HepG2 (cell line): ENCODE data around the gene ABHD4. TPM values are rescaled to one million over a fixed set of nuclear protein-coding genes. Genes with fewer than 3 reads are reported as not detected.

ENCODE experiments used
- ELF3 ChIP-seq: IDR thresholded peaks from 2 replicates; pipeline ENCODE4 v1.6.1; 2016; ENCODE audit warnings: missing genetic modification reagents, missing compliant biosample characterization
- FIP1L1 ChIP-seq: fragments of 200-400 bp; formaldehyde crosslinking; IDR thresholded peaks from 2 replicates; pipeline ENCODE4 v1.6.1; 2018; ENCODE audit warnings: low read depth, mild to moderate bottlenecking, low read length, moderate library complexity, borderline replicate concordance; ENCODE audit not compliant: insufficient read depth
- IKZF1 ChIP-seq: fragments of 450-650 bp; IDR thresholded peaks from 2 replicates; pipeline ENCODE4 v1.7.1; 2016
- IRF2 ChIP-seq: IDR thresholded peaks from 2 replicates; pipeline ENCODE4 v1.6.1; 2018; ENCODE audit warnings: missing genetic modification reagents, missing compliant biosample characterization
- RORA ChIP-seq: sonication (generic); formaldehyde crosslinking; IDR thresholded peaks from 2 replicates; pipeline ENCODE4 v1.5.0; 2020; ENCODE audit warnings: mild to moderate bottlenecking, missing genetic modification reagents, moderate library complexity
- ZNF253 ChIP-seq: sonication (generic); formaldehyde crosslinking; IDR thresholded peaks from 2 replicates; pipeline ENCODE4 v1.8.0; 2022; ENCODE audit warnings: mild to moderate bottlenecking, missing genetic modification reagents, borderline replicate concordance
- ZNF333 ChIP-seq: sonication (generic); formaldehyde crosslinking; IDR thresholded peaks from 2 replicates; pipeline ENCODE4 v1.4.0; 2020; ENCODE audit warnings: mild to moderate bottlenecking, missing genetic modification reagents, borderline replicate concordance
- ZNF550 ChIP-seq: sonication (generic); formaldehyde crosslinking; IDR thresholded peaks from 2 replicates; pipeline ENCODE4 v1.4.0; 2020; ENCODE audit warnings: mild to moderate bottlenecking, missing genetic modification reagents, borderline replicate concordance
- ZNF607 ChIP-seq: sonication (generic); formaldehyde crosslinking; IDR thresholded peaks from 2 replicates; pipeline ENCODE4 v1.5.1; 2020; ENCODE audit warnings: missing genetic modification reagents, mild to moderate bottlenecking, borderline replicate concordance
- ZNF7 ChIP-seq: IDR thresholded peaks from 2 replicates; pipeline ENCODE4 v1.6.1; 2016; ENCODE audit warnings: missing biosample characterization, missing genetic modification reagents
- ZNF781 ChIP-seq: sonication (generic); formaldehyde crosslinking; IDR thresholded peaks from 2 replicates; pipeline ENCODE4 v1.5.1; 2020; ENCODE audit warnings: borderline replicate concordance, mild to moderate bottlenecking, missing genetic modification reagents; ENCODE audit errors: not compliant biosample characterization
- ZSCAN20 ChIP-seq: sonication (generic); formaldehyde crosslinking; IDR thresholded peaks from 2 replicates; pipeline ENCODE4 v1.4.0; 2020; ENCODE audit warnings: missing genetic modification reagents, mild to moderate bottlenecking, borderline replicate concordance
- polyA plus RNA-seq, 8 experiments: library from polyadenylated mRNA; depleted of rRNA in 3 of 8; stranded (reverse) in 7 of 8; unstranded in 1 of 8; fragments of >200 nt; fragmentation: Illumina TruSeq in 4 of 8; extraction: Trizol in 4 of 8; gene quantifications; 2 replicates each; pipeline versions ENCODE4 v1.2.1 to v1.2.3, GENCODE V29; 2011 to 2016; ENCODE audit warnings: low read depth in 4 of 8, missing spikeins in 1 of 8, mixed read lengths in 1 of 8; ENCODE audit not compliant: insufficient read depth in 1 of 8
- total RNA-seq, 5 experiments: library from RNA; depleted of rRNA; stranded (reverse); fragments of >200 nt; fragmentation: Illumina TruSeq; extraction: Trizol; gene quantifications; 2 replicates each; pipeline ENCODE4 v1.2.3, GENCODE V29; 2016; ENCODE audit warnings: low read depth in 1 of 5
- TF ChIP-seq, protein P1 (sequence below): sonication (generic); formaldehyde crosslinking; IDR thresholded peaks from 2 replicates; pipeline ENCODE4 v1.5.1; 2020; ENCODE audit warnings: mild to moderate bottlenecking, missing genetic modification reagents, borderline replicate concordance
- TF ChIP-seq, protein P2 (sequence below): sonication (generic); formaldehyde crosslinking; IDR thresholded peaks from 2 replicates; pipeline ENCODE4 v1.8.1; 2023; ENCODE audit warnings: mild to moderate bottlenecking, missing genetic modification reagents
- TF ChIP-seq, protein P3 (sequence below), 2 experiments: sonication (generic) in 1 of 2; formaldehyde crosslinking in 1 of 2; IDR thresholded peaks; 2 replicates each; pipeline versions ENCODE4 v1.4.0 to v1.6.1; 2018 to 2020; ENCODE audit warnings: missing genetic modification reagents in 2 of 2, borderline replicate concordance in 1 of 2, low read depth in 1 of 2, mild to moderate bottlenecking in 1 of 2, missing biosample characterization in 1 of 2
- TF ChIP-seq, protein P4 (sequence below): sonication (generic); formaldehyde crosslinking; IDR thresholded peaks from 2 replicates; pipeline ENCODE4 v1.4.0; 2020; ENCODE audit warnings: mild to moderate bottlenecking, missing genetic modification reagents

The ABHD4 gene
- total and polyA plus RNA-seq, 2 of the 13 experiments (the other 11 are each of a cell fraction or from before 2014, with no cell fraction given), result 16.1 to 47.5 TPM

DNA sequence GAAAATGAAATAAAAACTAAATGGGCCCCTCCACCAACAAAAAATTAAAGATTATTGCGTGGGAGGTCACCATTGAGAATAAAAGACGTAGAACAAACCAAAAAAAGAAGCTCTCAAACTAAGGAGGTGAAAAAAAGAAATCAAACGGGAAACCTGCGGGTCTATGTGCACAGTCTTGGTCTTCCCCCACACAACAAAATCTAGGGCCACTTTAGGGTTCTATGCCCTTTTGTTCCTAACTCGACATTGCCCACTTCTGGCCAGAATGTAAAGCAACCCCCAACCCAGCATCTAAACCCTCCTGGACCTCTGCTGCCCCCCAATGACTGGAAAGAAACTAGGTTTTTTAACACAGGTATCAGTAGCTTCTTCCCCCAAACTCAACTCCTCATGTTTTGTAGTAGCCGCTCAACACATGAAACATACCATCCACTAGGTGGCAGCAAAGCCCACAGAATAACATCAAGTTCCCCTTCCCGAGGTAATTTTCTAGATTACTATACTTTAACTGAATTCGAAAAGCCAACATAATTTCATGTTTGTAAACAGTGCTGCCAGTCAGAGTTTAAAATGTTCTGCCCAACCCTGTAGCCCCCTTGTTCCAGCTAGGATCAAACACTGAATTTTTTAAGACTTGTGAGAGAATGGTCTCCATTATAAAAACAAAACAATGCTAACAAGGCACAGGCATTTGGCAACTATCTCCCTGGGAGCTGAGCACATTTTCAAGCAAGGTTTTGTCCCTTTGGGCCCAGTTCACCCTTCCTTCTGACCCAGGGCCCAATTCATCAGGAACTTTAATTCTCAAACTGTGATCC lies 27.8 kb upstream of the ABHD4 start (continued):
- TF ChIP-seq ELF3 (CRISPR knock-in tag) (peak; percentile 24; the same call in 1 of the 2 replicates), ZNF333 (CRISPR knock-in tag) (0 out of 2 replicates have a peak, but pooled peaks have one; percentile 53), RORA (CRISPR knock-in tag) (peak; percentile 72; the same call in 1 of the 2 replicates), ZNF781 (CRISPR knock-in tag) (peak; percentile 56), ZNF550 (CRISPR knock-in tag) (no peak), ZNF253 (no peak), ZSCAN20 (CRISPR knock-in tag) (0 out of 2 replicates have a peak, but pooled peaks have one; percentile 77), FIP1L1 (no peak), ZNF607 (CRISPR knock-in tag) (0 out of 2 replicates have a peak, but pooled peaks have one; percentile 28), IKZF1 (no peak), IRF2 (0 out of 2 replicates have a peak, but pooled peaks have one; percentile 20), ZNF7 (no peak)
- TF ChIP-seq, protein P1, sequence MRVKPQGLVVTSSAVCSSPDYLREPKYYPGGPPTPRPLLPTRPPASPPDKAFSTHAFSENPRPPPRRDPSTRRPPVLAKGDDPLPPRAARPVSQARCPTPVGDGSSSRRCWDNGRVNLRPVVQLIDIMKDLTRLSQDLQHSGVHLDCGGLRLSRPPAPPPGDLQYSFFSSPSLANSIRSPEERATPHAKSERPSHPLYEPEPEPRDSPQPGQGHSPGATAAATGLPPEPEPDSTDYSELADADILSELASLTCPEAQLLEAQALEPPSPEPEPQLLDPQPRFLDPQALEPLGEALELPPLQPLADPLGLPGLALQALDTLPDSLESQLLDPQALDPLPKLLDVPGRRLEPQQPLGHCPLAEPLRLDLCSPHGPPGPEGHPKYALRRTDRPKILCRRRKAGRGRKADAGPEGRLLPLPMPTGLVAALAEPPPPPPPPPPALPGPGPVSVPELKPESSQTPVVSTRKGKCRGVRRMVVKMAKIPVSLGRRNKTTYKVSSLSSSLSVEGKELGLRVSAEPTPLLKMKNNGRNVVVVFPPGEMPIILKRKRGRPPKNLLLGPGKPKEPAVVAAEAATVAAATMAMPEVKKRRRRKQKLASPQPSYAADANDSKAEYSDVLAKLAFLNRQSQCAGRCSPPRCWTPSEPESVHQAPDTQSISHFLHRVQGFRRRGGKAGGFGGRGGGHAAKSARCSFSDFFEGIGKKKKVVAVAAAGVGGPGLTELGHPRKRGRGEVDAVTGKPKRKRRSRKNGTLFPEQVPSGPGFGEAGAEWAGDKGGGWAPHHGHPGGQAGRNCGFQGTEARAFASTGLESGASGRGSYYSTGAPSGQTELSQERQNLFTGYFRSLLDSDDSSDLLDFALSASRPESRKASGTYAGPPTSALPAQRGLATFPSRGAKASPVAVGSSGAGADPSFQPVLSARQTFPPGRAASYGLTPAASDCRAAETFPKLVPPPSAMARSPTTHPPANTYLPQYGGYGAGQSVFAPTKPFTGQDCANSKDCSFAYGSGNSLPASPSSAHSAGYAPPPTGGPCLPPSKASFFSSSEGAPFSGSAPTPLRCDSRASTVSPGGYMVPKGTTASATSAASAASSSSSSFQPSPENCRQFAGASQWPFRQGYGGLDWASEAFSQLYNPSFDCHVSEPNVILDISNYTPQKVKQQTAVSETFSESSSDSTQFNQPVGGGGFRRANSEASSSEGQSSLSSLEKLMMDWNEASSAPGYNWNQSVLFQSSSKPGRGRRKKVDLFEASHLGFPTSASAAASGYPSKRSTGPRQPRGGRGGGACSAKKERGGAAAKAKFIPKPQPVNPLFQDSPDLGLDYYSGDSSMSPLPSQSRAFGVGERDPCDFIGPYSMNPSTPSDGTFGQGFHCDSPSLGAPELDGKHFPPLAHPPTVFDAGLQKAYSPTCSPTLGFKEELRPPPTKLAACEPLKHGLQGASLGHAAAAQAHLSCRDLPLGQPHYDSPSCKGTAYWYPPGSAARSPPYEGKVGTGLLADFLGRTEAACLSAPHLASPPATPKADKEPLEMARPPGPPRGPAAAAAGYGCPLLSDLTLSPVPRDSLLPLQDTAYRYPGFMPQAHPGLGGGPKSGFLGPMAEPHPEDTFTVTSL (CRISPR knock-in tag), result no peak
- TF ChIP-seq, protein P2, sequence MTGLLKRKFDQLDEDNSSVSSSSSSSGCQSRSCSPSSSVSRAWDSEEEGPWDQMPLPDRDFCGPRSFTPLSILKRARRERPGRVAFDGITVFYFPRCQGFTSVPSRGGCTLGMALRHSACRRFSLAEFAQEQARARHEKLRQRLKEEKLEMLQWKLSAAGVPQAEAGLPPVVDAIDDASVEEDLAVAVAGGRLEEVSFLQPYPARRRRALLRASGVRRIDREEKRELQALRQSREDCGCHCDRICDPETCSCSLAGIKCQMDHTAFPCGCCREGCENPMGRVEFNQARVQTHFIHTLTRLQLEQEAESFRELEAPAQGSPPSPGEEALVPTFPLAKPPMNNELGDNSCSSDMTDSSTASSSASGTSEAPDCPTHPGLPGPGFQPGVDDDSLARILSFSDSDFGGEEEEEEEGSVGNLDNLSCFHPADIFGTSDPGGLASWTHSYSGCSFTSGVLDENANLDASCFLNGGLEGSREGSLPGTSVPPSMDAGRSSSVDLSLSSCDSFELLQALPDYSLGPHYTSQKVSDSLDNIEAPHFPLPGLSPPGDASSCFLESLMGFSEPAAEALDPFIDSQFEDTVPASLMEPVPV (CRISPR knock-in tag), result no peak
- TF ChIP-seq, protein P3, sequence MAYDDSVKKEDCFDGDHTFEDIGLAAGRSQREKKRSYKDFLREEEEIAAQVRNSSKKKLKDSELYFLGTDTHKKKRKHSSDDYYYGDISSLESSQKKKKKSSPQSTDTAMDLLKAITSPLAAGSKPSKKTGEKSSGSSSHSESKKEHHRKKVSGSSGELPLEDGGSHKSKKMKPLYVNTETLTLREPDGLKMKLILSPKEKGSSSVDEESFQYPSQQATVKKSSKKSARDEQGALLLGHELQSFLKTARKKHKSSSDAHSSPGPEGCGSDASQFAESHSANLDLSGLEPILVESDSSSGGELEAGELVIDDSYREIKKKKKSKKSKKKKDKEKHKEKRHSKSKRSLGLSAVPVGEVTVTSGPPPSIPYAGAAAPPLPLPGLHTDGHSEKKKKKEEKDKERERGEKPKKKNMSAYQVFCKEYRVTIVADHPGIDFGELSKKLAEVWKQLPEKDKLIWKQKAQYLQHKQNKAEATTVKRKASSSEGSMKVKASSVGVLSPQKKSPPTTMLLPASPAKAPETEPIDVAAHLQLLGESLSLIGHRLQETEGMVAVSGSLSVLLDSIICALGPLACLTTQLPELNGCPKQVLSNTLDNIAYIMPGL (CRISPR knock-in tag; IDR thresholded peaks at IDR 0.05; ENCODE audit: borderline replicate concordance in 1 of 2, low read depth in 1 of 2), result peak; percentile 80 to 85
- TF ChIP-seq, protein P4, sequence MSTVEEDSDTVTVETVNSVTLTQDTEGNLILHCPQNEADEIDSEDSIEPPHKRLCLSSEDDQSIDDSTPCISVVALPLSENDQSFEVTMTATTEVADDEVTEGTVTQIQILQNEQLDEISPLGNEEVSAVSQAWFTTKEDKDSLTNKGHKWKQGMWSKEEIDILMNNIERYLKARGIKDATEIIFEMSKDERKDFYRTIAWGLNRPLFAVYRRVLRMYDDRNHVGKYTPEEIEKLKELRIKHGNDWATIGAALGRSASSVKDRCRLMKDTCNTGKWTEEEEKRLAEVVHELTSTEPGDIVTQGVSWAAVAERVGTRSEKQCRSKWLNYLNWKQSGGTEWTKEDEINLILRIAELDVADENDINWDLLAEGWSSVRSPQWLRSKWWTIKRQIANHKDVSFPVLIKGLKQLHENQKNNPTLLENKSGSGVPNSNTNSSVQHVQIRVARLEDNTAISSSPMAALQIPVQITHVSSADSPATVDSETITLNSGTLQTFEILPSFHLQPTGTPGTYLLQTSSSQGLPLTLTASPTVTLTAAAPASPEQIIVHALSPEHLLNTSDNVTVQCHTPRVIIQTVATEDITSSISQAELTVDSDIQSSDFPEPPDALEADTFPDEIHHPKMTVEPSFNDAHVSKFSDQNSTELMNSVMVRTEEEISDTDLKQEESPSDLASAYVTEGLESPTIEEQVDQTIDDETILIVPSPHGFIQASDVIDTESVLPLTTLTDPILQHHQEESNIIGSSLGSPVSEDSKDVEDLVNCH (CRISPR knock-in tag), result no peak
